ENCODE results near the gene STRN4. TPM values are rescaled to one million over a fixed set of nuclear protein-coding genes. Genes with fewer than 3 reads are reported as not detected.

Gene STRN4
- total RNA-seq, 1 experiment from 2014 or later, result 143 TPM

DNA sequence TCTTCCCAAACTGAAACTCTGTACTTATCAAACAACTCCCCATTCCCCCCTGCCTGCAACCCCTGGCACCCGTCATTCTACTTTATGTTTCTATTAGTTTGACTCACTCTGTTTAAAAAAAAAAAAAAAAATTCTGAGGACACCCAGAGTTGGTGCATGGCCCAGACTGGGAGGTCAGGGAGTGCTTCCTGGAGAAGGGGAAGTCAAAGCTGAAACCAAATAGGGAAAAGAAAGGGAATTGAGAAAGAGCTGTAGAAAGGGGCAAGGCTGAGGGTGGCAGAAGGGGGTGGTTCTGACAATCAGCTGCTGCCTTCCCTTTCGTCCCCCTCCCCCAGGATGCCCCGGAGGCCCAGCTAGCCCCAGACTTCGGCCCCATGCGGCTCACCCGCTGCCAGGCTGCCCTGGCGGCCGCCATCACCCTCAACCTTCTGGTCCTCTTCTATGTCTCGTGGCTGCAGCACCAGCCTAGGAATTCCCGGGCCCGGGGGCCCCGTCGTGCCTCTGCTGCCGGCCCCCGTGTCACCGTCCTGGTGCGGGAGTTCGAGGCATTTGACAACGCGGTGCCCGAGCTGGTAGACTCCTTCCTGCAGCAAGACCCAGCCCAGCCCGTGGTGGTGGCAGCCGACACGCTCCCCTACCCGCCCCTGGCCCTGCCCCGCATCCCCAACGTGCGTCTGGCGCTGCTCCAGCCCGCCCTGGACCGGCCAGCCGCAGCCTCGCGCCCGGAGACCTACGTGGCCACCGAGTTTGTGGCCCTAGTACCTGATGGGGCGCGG lies 9.0 kb upstream of the STRN4 start:
- Histone ChIP-seq H3K9me3 (ENCODE audit: control insufficient read depth, low read depth, low read length) (no peaks in the 10 kb centered on the region), H3K79me1 (ENCODE audit: insufficient read depth, low read depth, low read length, poor library complexity, severe bottlenecking) (no peaks in the 10 kb centered on the region), H3K56ac (ENCODE audit: insufficient read length, low read depth, low read length) (no peak overlapping the region), H3K4me2 (ENCODE audit: insufficient read depth, insufficient read length, low read length) (no peak overlapping the region), H4K8ac (replicated peaks; ENCODE audit: insufficient read length, low read depth, low read length) (no peak overlapping the region), H2BK120ac (ENCODE audit: low read depth, low read length, poor library complexity, severe bottlenecking) (no peak overlapping the region), H4K20me1 (ENCODE audit: control insufficient read depth, insufficient read depth, insufficient read length) (no peaks in the 10 kb centered on the region), H3K27ac (ENCODE audit: insufficient read length, low read depth, low read length) (no peak overlapping the region), H3T11ph (ENCODE audit: low read length) (no peak overlapping the region), H2BK12ac (ENCODE audit: insufficient read length, low read depth, low read length) (no peak overlapping the region), H3K79me2 (ENCODE audit: insufficient read depth, low read length) (no peaks in the 10 kb centered on the region), H3K27me3 (ENCODE audit: insufficient read depth, low read length) (no peaks in the 10 kb centered on the region), H2BK20ac (ENCODE audit: low read depth, low read length, poor library complexity, severe bottlenecking) (no peak overlapping the region), H2AFZ (ENCODE audit: low read length) (no peak overlapping the region), H3K9ac (ENCODE audit: extremely low read depth, insufficient read length, low read length) (no peak overlapping the region), H4K5ac (ENCODE audit: insufficient read length, low read depth, low read length) (no peak overlapping the region), H3K23me2 (ENCODE audit: insufficient read length, low read depth, low read length, poor library complexity, severe bottlenecking) (no peaks in the 10 kb centered on the region), H2BK15ac (ENCODE audit: low read depth, low read length) (no peak overlapping the region), H3K4ac (ENCODE audit: low read depth, low read length) (no peak overlapping the region), H3K4me1 (ENCODE audit: insufficient read depth, low read length) (no peaks in the 10 kb centered on the region), H2BK5ac (ENCODE audit: insufficient read length, low read length) (no peak overlapping the region), H4K91ac (ENCODE audit: insufficient read length, low read depth, low read length) (no peak overlapping the region), H3K23ac (ENCODE audit: insufficient read length, low read depth, low read length) (no peak overlapping the region), H3K14ac (ENCODE audit: insufficient read depth, low read length) (no peak overlapping the region), H3K18ac (ENCODE audit: insufficient read length, low read depth, low read length) (no peak overlapping the region), H2AK5ac (ENCODE audit: insufficient read length, low read length) (no peak overlapping the region)
- no CpG with 5 or more reads among the region's 39 CpGs for WGBS (ENCODE audit: extremely low coverage, insufficient read length, low lambda C conversion rate)
- Mint-ChIP-seq H3K27ac (no peak overlapping the region; a peak in 1 of 7 replicates), H3K4me3 (no peak overlapping the region), H3K9me3 (no peaks in the 10 kb centered on the region), H3K36me3 (ENCODE audit: insufficient read depth in 1 of 3, low read depth in 3 of 3) (peaks cover 8 to 47% (median 31%) of the 10 kb centered on the region in 3 experiments), H3K27me3 (ENCODE audit: low read depth) (no peaks in the 10 kb centered on the region), H3K4me1 (peaks cover 4 to 17% of the 10 kb centered on the region in 2 experiments; a peak in 3 of 4 replicates)
- no peak for DNase-seq
- TF ChIP-seq, protein P1, sequence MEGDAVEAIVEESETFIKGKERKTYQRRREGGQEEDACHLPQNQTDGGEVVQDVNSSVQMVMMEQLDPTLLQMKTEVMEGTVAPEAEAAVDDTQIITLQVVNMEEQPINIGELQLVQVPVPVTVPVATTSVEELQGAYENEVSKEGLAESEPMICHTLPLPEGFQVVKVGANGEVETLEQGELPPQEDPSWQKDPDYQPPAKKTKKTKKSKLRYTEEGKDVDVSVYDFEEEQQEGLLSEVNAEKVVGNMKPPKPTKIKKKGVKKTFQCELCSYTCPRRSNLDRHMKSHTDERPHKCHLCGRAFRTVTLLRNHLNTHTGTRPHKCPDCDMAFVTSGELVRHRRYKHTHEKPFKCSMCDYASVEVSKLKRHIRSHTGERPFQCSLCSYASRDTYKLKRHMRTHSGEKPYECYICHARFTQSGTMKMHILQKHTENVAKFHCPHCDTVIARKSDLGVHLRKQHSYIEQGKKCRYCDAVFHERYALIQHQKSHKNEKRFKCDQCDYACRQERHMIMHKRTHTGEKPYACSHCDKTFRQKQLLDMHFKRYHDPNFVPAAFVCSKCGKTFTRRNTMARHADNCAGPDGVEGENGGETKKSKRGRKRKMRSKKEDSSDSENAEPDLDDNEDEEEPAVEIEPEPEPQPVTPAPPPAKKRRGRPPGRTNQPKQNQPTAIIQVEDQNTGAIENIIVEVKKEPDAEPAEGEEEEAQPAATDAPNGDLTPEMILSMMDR (conservative IDR thresholded peaks at IDR 0.05), result no peak
